Measurements from ENCODE around the gene SEC23A.

The SEC23A gene

DNA sequence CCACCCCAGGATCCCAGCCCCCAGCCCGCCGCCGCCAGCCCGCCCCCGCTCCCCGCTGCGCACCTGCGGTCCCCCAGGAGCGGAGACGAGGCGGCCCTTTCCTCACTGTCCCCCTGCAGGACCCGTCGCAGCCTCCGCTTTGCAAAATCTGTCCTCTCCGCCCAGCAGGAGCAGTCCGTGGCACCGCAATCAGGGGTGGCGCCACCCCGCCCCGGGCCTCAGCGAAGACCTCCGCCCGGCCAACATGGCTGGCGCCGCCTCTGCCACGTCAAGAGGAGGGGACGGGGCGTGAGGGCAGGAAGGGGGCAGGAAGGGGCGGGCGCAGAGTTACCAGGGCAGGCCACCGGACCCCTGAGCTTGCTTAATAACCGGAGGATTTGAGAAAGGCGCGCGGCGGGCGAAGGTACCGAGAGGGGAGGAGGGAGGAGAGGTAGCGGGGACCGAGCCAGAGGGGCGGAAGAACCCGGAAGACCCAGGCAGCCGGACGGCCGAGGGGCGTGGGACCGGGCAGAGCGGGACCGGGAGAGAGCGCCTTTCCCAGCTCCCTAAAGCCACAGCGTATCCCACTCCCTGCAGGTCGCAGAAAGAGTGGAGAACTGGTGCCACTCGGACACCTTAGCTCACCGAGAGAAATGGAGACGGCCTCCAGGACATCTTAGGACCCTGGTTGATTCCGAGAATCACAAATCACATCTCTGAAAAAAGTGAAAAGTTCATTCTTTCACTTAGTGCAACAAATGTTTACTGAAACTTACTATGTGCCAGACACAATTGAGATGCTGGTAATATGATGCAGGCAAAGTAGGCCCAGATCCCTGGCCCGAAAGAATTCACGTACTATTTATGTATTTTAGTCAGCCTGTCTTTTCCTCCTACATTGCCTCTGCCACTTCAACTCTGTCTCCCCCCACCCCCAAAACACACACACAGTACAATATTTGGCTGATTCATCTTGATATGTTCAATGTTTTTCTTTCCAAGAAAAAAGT lies at the start of gene SEC23A:
TSS of gene SEC23A (minus strand) at position 267 of the 989 bp plus-strand sequence. CDS start 7,117 bp downstream, outside the sequence.
- TF ChIP-seq GATA2 (IDR thresholded peaks at IDR 0.05; ENCODE audit: low read depth, low read length) (no peak), GATA3 (IDR thresholded peaks at IDR 0.05; ENCODE audit: low read depth, low read length) (no peak)

DNA sequence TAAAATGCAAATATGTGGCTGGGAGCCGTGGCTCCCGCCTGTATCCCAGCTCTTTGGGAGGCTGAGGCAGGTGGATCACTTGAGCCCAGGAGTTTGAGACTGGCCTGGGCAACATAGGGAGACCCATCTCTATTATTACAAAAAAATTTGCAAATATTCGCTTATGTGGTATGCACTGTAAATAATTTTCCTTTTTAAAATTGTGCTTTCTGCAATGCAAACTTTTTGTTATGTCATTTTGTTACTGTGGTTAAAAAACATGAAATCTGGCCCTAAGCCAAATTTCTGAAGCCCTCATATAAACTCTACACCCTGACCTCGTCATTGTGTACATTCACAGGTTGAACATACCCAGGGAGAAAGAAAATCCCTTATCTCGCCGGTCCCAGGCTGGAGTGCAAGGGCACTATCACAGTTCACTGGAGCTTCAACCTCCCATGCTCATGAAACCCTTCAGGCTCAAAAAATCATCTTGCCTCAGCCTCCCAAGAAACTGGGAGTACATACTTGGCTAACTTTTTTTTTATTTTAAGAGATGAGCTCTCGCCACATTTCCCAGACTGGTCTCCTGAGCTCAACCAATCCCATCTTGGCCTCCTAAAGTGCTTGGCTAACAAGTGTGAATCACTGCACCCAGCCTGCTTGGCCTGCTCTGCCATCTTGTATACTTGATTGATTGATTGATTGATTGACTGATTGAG lies 42.4 kb upstream of the SEC23A start:
- TF ChIP-seq GATA2 (IDR thresholded peaks at IDR 0.05; ENCODE audit: low read depth, low read length): no peak
- TF ChIP-seq GATA3 (IDR thresholded peaks at IDR 0.05; ENCODE audit: low read depth, low read length): no peak

DNA sequence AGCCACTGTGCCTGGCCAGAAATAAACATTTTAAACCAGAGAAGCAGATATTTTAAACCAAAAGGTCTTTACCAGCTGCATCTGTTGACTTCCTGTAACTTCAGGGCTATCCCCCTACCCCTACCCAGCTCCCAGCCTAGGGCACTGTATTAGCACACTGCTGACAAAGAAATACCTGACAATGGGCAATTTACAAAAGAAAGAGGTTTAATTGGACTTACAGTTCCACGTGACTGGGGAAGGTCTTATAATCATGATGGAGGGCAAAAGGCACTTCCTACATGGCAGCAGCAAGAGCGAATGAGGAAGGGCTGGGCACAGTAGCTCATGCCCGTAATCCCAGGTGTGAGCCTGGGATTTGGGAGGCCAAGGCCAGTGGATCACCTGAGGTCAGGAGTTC lies 37.1 kb upstream of the SEC23A start:
- TF ChIP-seq GATA2 (IDR thresholded peaks at IDR 0.05; ENCODE audit: low read depth, low read length): no peak
- no peak for TF ChIP-seq GATA3 (IDR thresholded peaks at IDR 0.05; ENCODE audit: low read depth, low read length)

DNA sequence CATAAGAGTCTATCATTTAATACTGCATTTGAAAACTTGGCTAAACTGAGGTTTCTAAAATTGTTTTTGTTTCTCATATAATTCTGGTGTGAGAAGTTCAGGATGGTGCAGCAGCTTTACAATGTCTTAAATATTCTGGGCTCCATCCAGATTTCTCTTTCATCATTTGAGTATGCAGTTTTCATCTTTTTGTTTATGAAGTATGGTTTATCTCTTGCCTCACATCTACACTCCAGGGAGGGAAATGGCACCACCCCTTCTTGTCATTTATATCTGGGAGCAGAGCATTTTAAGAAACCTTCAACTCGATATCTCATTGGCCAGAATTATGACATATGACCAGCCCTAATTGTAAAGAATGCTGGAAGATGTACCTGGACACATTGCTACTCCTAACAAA lies 35.4 kb upstream of the SEC23A start:
- TF ChIP-seq GATA2 (IDR thresholded peaks at IDR 0.05; ENCODE audit: low read depth, low read length) (no peak), GATA3 (IDR thresholded peaks at IDR 0.05; ENCODE audit: low read depth, low read length) (no peak)

DNA sequence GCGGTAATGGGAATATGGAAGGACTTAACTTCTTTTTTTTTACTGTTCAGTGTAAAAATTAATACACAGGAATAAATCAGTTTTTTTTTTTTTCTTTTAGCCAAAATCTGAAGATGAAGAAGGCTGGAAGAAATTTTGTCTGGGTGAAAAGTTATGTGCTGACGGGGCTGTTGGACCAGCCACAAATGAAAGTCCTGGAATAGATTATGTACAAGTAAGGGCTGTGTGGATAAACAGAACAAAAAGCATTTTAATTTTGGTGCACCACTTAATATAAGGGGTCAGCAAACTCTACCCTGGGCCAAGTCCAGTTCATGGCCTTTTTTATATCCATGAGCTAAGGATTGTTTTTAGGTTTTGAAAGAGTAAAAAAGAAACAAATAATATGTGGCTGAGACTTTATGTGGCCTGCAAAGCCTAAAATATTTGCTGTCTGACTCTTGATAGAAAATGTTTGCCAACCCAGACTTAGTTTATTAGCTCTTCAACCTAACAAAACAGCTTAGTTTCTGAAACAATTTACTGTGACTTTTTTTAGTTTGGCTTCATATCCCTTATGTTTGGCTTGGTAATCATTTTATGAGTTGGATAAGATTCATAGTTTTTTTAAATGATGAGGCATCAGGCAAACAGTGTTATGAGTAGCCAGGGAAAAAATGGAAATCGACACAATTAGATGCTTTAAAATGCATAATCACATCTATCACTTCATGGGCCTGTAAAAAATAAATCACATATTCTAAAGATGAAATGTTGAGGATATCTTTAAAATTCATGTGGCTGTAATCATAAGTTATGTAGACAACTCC lies 19.5 kb upstream of the SEC23A start:
- TF ChIP-seq GATA3 (IDR thresholded peaks at IDR 0.05; ENCODE audit: low read depth, low read length) (no peak), GATA2 (IDR thresholded peaks at IDR 0.05; ENCODE audit: low read depth, low read length) (no peak)

DNA sequence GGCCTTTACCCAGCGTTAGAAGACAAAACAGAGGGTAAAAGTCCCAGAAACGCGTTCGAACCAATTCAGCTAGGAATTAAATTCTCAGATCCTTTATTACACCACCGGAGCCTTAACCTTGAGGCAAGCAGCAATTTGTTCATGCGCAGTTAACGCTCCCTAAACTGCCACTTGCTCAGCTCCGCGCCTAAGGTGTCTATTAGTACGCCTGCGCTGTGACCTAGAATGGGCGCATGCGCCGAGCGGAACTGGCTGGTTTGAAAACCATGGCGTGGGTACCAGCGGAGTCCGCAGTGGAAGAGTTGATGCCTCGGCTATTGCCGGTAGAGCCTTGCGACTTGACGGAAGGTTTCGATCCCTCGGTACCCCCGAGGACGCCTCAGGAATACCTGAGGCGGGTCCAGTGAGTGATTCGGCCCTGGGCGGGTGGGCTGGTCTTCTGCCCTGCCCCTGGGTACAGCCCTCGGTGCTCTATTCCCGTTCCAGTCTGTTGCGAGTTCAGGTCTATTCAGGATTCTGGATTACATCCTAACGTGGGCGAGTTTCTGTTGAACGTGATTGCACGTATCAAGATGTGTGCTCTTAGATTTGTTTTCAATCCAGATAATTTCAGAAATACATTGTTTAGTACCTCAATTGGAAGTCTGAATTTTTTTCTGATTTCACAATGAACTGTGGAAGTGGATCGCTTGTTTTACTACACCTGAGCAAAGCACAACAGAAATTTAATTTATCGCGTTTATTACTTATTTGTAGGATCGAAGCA lies 11.2 kb upstream of the SEC23A start, which contains the start of gene GEMIN2:
TSS of gene GEMIN2 (plus strand) at position 251 of the 766 bp plus-strand sequence. CDS start at position 267, 16 bp downstream.
- TF ChIP-seq GATA2 (IDR thresholded peaks at IDR 0.05; ENCODE audit: low read depth, low read length): no peak
- TF ChIP-seq GATA3 (IDR thresholded peaks at IDR 0.05; ENCODE audit: low read depth, low read length): no peak

DNA sequence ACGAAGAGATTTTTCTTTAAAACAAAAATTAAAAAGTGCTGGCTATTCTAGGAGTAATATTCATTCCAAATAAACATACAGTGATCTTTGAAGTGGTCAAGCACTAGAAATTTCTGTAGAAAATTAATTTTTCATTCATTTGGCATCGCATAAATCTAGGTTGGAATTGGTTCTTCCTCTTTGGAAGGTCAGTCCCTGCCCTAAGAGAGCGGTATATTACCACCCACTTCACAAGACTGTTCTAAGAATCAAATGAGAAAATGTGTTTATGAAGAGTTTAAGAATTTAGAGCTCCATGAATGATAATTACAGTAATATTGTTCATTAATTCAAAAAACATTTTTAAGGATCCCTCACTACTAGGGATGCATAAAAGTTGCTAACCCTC lies 10.6 kb upstream of the SEC23A start:
- no peak for TF ChIP-seq GATA2 (IDR thresholded peaks at IDR 0.05; ENCODE audit: low read depth, low read length)
- no peak for TF ChIP-seq GATA3 (IDR thresholded peaks at IDR 0.05; ENCODE audit: low read depth, low read length)

DNA sequence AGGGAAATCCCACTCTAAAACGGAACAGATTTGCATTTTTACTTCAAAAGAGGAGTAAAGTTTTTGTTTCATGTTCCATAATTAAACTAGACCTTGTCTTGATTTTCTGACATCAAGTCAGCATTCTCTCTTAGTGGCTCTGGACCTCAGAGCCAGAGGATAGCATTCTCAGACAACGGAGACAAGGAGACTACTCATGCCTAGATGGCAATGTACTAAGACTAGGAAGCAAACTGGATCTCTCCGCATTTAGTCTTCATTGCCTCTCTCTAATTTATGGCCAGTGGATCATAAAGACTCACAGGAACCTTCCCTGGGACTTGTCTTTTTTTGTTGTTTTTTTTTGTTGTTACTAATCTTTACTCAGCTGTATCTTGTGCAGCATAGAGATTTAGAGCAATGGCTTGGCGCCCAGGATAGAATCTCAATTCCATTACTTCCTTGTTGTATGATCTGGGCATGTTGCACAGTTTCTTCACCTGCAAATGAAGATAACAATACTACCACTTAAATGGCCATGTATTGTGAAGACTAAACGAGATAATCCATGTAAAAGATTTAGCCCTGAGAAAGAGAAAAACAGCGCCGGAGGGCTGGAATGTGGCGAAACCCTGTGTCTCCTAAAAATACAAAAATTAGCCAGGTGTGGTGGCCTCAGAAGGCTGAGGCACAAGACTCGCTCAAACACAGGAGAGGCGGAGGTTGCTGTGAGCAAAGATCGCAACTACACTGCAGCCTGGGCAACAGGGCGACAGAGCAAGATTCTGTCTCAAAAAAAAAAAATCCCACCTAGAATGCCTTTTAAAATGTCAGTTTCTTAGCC lies 7.1 kb upstream of the SEC23A start:
- no peak for TF ChIP-seq GATA2 (IDR thresholded peaks at IDR 0.05; ENCODE audit: low read depth, low read length)
- TF ChIP-seq GATA3 (IDR thresholded peaks at IDR 0.05; ENCODE audit: low read depth, low read length): no peak

DNA sequence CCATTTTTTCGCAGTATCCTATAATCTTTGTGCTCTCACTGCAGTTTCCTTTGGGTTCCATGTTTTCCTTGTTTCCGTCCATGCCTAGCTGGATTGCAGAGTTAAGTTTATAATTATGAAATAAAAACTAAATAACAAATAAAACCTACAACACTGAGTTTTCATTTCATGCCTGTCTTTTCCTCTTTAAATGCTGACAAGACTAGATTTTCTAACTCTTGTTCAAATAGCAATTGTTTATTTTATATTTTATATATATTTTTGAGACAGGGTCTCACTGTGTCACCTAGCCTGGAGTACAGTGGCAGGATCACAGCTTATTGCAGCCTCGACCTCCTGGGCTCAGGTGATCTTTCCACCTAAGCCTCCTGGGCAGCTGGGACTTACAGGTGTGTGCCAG lies 5.8 kb upstream of the SEC23A start:
- TF ChIP-seq GATA2 (IDR thresholded peaks at IDR 0.05; ENCODE audit: low read depth, low read length): no peak
- no peak for TF ChIP-seq GATA3 (IDR thresholded peaks at IDR 0.05; ENCODE audit: low read depth, low read length)

DNA sequence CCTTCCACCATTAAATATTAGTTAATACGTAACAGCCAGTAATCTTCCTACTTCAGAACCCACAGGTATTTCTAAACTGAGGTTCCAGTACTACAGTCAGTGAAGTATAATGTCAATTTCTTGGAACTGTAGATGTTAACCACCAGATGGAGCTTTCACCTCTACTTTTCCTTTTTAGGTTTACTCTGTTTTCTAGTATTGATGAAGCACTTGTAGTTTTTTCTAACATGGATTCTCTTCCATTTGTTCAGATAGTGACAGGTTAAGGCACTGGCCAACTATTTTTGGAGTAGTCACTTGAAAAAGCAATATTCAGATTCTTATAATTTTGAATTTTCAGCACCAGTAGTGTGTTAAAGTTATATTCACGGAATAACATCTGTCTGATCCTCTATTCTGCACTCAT lies 4.6 kb upstream of the SEC23A start:
- no peak for TF ChIP-seq GATA3 (IDR thresholded peaks at IDR 0.05; ENCODE audit: low read depth, low read length)
- no peak for TF ChIP-seq GATA2 (IDR thresholded peaks at IDR 0.05; ENCODE audit: low read depth, low read length)

DNA sequence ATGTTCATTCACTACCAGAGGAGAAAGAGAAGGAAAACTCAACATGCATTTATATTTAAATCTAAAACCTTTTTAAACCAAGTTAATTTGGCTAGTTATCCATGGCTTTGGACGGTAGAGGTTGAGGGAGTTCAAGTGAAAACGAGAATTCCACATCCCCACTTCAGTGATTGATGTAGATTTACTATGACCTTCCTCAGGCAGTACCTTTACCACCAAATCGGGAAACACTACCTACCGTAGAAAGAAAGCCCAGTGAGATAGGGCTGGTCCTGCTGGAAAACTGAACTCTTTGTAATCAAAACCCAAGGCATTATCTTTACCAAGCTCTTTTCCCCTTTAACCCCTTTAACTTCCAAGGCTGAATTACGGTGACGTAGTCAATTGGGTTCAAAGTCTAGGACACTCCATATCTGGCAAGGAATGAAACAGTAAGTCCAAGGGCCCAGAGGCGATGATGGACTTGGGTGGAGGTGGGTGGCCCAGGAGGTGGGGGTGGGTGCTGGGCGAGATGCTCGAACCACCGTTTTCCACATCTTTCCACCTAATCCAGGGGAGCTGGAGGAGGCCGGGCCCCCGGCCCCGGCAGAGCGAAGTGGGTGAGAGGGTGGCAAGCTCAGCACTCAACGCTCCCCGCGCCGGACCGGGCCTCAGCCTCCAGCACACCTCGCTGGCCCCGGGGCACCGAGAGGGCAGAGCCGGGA lies 618 bp downstream of the SEC23A start:
- TF ChIP-seq GATA3 (IDR thresholded peaks at IDR 0.05; ENCODE audit: low read depth, low read length) (no peak), GATA2 (IDR thresholded peaks at IDR 0.05; ENCODE audit: low read depth, low read length) (no peak)

DNA sequence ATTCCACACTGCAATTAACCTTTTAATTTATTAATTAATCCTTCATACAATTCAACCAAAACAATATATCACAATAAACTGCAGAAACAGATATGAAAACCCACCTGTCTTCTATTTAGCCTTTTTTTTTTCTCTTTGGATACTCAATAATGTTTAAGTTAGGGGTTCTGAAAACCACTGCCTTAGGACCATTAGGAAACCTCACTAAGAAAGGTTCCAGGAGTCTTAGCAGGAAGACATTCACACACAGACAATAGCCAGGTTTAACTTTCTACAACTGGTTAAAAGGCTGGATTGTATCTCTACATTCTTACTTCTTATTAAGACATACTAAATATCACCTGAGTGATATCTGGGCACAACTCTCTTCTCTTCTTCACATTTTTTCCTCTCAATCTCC lies 3.3 kb downstream of the SEC23A start:
- no peak for TF ChIP-seq GATA3 (IDR thresholded peaks at IDR 0.05; ENCODE audit: low read depth, low read length)
- no peak for TF ChIP-seq GATA2 (IDR thresholded peaks at IDR 0.05; ENCODE audit: low read depth, low read length)

Measured in SH-SY5Y (cell line).